GM23248 (cell line): ENCODE measurements around the gene ZC2HC1C.

ENCODE experiments used
- EZH2 ChIP-seq: fragments of 200-600 bp; sonication (generic); IDR thresholded peaks from 2 replicates; pipeline ENCODE4 v1.6.1; 2018; ENCODE audit warnings: antibody characterized with exemption, mild to moderate bottlenecking; ENCODE audit not compliant: insufficient read depth, poor library complexity, severe bottlenecking
- EZH2phosphoT487 ChIP-seq: fragments of 200-600 bp; sonication (generic); IDR thresholded peaks from 2 replicates; pipeline ENCODE4 v1.6.1; 2018; ENCODE audit warnings: antibody characterized with exemption, moderate library complexity, mild to moderate bottlenecking, low read depth; ENCODE audit not compliant: insufficient read depth

GRCh38 chr14:75032939-75033338, 36.5 kb upstream of the ZC2HC1C start:
- no peak for TF ChIP-seq EZH2
- TF ChIP-seq EZH2phosphoT487: no peak
